ENCODE results near the gene LENEP. TPM values are rescaled to one million over a fixed set of nuclear protein-coding genes. Genes with fewer than 3 reads are reported as not detected.
A peak's percentile ranks its signal among the peaks of the same experiment; 100 is the strongest.
"Not testable (repeated sequence)": the region's sequence is repeated elsewhere in the genome, so short reads cannot be mapped to it uniquely, and the experiment has no call there.

Gene LENEP
- polyA plus RNA-seq, 1 donor: 0.33 TPM

DNA sequence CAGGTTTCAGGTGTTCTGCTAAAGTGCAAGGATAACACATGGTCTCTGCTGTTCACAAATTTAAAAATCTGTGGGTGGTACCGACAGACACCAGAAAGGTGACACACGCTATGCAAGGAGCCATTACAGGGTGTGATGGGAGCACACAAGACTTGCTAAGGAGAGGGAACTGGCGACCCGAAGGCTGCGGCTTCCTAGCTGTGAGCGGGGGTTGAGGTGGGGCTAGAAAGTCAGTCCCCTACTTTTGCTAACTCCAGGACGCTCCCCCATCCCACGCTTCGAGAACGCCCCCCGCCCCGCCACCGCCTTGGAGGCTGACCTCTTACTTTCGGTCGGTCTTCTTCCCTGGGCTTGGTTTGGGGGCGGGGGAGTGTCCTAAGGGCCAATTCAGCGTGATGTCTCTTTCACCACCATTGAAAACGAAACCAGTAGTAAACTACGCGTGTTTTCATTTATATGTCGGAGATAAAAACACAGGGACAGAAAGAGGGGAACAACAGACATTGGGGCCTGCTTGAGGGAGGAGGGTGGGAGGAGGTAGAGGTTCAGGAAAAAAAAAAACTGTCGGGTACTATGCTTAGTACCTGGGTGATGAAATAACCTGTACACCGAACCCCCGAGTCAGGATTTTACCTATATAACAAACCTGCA is 17.9 kb upstream of the LENEP start:
- Histone ChIP-seq H3K9me3 (ENCODE audit: control insufficient read depth, low read depth, low read length) (no peaks in the 10 kb centered on the region), H3K36me3 (ENCODE audit: control insufficient read depth, insufficient read depth, low read length) (peaks cover 10% of the 10 kb centered on the region), H3K27ac (ENCODE audit: low read length) (peak overlapping the region; percentile 100), H3K4me1 (ENCODE audit: control insufficient read depth, insufficient read depth, low read length) (peaks cover 31% of the 10 kb centered on the region), H3K4me3 (ENCODE audit: low read length) (peak overlapping the region; percentile 80), H3K27me3 (ENCODE audit: control insufficient read depth, insufficient read depth, low read length) (no peaks in the 10 kb centered on the region)
- peak; percentile 58 to 84 for DNase-seq
- WGBS (ENCODE audit: insufficient coverage, low lambda C conversion rate): 0% methylated on average over 4 of the region's 24 CpGs

DNA sequence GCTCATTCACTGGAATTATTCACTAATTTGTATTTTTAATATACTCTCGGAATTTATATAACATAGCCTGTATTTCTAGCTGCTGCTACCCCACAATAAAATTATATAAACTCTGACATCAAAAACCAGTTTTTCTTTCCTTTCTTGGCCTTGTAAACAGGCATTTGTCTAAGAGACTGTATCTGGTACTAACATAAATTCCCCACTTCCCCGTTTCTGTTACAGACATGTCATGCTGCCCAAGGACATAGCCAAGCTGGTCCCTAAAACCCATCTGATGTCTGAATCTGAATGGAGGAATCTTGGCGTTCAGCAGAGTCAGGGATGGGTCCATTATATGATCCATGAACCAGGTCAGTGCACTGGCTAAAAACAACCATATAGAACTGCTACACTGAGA is 15.6 kb upstream of the LENEP start:
- H3K27me3 ChIP-seq (ENCODE audit: control insufficient read depth, insufficient read depth, low read length); H3K36me3 ChIP-seq (ENCODE audit: control insufficient read depth, insufficient read depth, low read length); H3K9me3 ChIP-seq (ENCODE audit: control insufficient read depth, low read depth, low read length); H3K4me3 ChIP-seq (ENCODE audit: low read length); H3K27ac ChIP-seq (ENCODE audit: low read length); DNase-seq: not testable (repeated sequence)
- no CpG with 5 or more reads among the region's 3 CpGs for WGBS (ENCODE audit: insufficient coverage, low lambda C conversion rate)
- H3K4me1 ChIP-seq (ENCODE audit: control insufficient read depth, insufficient read depth, low read length): peaks cover 17% of the 10 kb centered on the region

DNA sequence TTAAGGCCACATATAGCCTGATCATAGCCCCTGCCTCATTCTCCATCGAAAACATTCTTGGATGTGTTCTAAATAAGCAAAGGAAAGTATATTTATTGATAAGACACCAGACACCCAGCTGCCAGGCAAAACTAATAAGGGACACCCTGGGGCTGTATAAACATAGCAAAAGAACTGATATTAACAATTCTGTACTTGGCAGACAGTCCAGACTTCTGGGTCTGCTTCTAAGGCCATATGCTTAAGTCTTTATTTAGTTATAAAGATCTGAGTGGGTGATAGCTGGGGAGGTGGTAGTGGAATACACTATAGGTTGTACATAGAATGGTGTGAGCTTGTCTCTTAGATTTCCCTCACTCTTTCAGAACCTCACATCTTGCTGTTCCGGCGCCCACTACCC is 15.0 kb upstream of the LENEP start:
- Histone ChIP-seq H3K36me3 (ENCODE audit: control insufficient read depth, insufficient read depth, low read length) (peaks cover 10% of the 10 kb centered on the region), H3K4me1 (ENCODE audit: control insufficient read depth, insufficient read depth, low read length) (peaks cover 13% of the 10 kb centered on the region), H3K27me3 (ENCODE audit: control insufficient read depth, insufficient read depth, low read length) (no peaks in the 10 kb centered on the region), H3K9me3 (ENCODE audit: control insufficient read depth, low read depth, low read length) (no peaks in the 10 kb centered on the region), H3K27ac (ENCODE audit: low read length) (no peak overlapping the region), H3K4me3 (ENCODE audit: low read length) (no peak overlapping the region)
- DNase-seq: no peak
- WGBS (ENCODE audit: insufficient coverage, low lambda C conversion rate): no CpG with 5 or more reads among the region's 3 CpGs

DNA sequence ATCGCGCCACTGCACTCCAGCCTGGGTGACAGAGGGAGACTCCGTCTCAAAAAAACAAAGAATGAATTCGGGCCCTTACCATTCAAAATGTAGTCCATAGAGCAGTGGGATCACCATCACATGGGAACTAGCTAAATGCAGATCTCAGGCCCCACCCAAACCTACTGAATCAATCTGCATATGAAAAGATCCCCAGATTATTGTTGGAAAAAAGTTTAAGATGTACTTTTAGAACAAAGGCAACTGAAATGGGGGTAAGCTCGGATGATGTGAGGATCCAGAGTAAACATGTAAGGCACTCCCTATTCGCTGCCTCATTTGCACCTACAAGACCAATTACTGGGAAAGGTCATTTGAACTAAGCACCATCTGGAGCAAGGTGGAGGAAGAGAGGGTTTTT is 11.0 kb upstream of the LENEP start:
- DNase-seq: no peak
- Histone ChIP-seq H3K4me3 (ENCODE audit: low read length) (no peak overlapping the region), H3K27ac (ENCODE audit: low read length) (no peak overlapping the region), H3K27me3 (ENCODE audit: control insufficient read depth, insufficient read depth, low read length) (no peaks in the 10 kb centered on the region), H3K36me3 (ENCODE audit: control insufficient read depth, insufficient read depth, low read length) (peaks cover 15% of the 10 kb centered on the region), H3K4me1 (ENCODE audit: control insufficient read depth, insufficient read depth, low read length) (peaks cover 5% of the 10 kb centered on the region), H3K9me3 (ENCODE audit: control insufficient read depth, low read depth, low read length) (no peaks in the 10 kb centered on the region)
- no CpG with 5 or more reads among the region's 6 CpGs for WGBS (ENCODE audit: insufficient coverage, low lambda C conversion rate)

DNA sequence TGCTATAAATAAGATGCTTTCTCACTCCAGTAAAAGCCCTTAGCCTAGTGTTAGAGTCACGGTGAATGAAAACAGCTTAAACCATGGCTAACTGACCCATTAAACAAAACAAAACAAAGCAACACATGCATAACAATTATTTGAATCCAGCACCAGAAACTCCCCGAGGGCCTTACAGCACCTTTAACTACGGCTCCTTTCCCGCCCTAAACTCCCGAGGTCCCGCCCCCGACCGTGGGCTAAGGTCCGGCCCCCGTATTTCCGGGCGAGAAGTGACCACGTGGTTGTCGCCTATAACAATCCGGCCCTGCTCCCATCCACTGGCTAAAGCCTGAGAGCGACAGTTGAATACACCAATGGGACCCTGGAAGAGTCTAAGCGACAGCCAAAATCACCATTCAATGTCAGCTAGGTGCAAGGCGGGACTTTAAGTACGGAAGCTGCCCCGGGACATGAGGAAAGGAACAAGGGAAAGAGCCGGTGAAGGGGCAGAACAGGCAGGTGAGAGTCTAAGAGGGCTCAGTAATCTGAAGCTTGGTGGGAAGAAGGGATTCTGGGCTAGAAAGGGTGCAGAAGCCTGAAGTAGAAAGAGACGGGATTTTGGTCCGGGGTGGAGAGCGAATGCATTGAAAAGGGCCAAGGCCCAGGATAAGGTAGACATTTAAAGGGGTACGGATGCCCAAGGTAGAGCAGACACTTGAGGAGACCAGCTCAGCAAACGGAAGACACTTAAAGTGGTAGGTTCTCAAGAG is 10.3 kb upstream of the LENEP start, which contains the start of gene FLAD1:
Gene FLAD1 (plus strand): TSS at position 448 of the 752 bp plus-strand sequence. CDS start 351 bp downstream, outside the sequence.
- peak; percentile 98 to 100 for DNase-seq
- H3K4me1 ChIP-seq (ENCODE audit: control insufficient read depth, insufficient read depth, low read length): peaks cover 5% of the 10 kb centered on the region
- H3K36me3 ChIP-seq (ENCODE audit: control insufficient read depth, insufficient read depth, low read length): peaks cover 22% of the 10 kb centered on the region
- H3K27me3 ChIP-seq (ENCODE audit: control insufficient read depth, insufficient read depth, low read length): no peaks in the 10 kb centered on the region
- peak within 1 kb of the TSS; percentile 86 for H3K4me3 ChIP-seq (ENCODE audit: low read length)
- WGBS (ENCODE audit: insufficient coverage, low lambda C conversion rate): 0% methylated on average over 3 of the region's 26 CpGs
- no peaks in the 10 kb centered on the region for H3K9me3 ChIP-seq (ENCODE audit: control insufficient read depth, low read depth, low read length)
- H3K27ac ChIP-seq (ENCODE audit: low read length): peak within 1 kb of the TSS; percentile 46

DNA sequence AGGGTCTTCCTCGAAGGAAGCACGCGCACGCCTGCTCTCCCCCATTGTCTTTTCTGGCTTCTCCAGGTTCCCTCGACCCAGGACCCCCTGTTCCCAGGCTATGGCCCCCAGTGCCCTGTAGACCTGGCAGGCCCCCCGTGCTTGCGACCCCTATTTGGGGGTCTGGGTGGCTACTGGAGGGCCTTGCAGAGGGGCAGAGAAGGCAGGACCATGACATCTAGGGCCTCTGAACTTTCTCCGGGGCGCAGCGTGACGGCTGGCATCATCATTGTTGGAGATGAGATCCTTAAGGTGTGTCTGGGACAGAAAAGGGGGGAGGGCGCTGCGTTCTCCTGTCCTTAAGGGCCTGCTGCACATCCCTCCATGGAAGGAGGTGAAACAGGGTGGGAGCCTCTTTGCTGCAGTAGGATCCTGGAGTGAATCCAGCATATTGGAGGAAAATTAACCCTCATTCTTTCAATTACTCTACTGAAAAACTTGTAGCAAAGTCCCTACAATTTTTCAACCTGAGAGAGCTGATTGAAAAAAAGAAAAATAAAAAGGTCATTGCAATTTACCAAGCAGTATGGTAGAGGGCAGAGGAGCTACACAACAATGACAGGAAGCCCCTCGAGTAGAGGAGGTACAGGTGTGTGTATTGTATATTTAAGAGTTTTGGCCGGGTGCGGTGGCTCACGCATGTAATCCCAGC is 9.5 kb upstream of the LENEP start:
- DNase-seq: peak in 1 of 2 donors; percentile 28
- no CpG with 5 or more reads among the region's 17 CpGs for WGBS (ENCODE audit: insufficient coverage, low lambda C conversion rate)
- peak overlapping the region; percentile 86 for H3K4me3 ChIP-seq (ENCODE audit: low read length)
- peaks cover 8% of the 10 kb centered on the region for H3K4me1 ChIP-seq (ENCODE audit: control insufficient read depth, insufficient read depth, low read length)
- H3K27me3 ChIP-seq (ENCODE audit: control insufficient read depth, insufficient read depth, low read length): no peaks in the 10 kb centered on the region
- H3K9me3 ChIP-seq (ENCODE audit: control insufficient read depth, low read depth, low read length): no peaks in the 10 kb centered on the region
- H3K27ac ChIP-seq (ENCODE audit: low read length): peak overlapping the region; percentile 46
- H3K36me3 ChIP-seq (ENCODE audit: control insufficient read depth, insufficient read depth, low read length): peaks cover 26% of the 10 kb centered on the region

DNA sequence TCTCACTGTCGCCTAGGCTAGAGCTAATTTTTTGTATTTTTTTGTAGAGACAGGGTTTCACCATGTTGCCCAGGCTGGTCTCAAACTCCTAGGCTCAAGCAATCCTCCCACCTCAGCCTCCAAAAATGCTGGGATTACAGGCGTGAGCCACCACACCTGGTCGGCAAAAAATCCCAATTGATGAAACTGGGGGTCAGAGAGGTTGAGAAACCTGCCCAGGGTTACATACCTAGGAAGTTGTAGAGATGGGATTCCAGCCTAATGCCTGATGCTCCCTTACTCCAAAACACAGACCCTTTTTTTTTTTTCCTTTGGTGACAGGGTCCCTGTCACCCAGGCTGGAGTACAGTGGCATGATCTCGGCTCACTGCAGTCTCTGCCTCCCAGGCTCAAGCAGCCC is 6.7 kb upstream of the LENEP start:
- WGBS (ENCODE audit: insufficient coverage, low lambda C conversion rate): no CpG with 5 or more reads among the region's 4 CpGs
- H3K4me3 ChIP-seq (ENCODE audit: low read length); H3K27me3 ChIP-seq (ENCODE audit: control insufficient read depth, insufficient read depth, low read length); DNase-seq; H3K9me3 ChIP-seq (ENCODE audit: control insufficient read depth, low read depth, low read length); H3K27ac ChIP-seq (ENCODE audit: low read length): not testable (repeated sequence)
- Histone ChIP-seq H3K36me3 (ENCODE audit: control insufficient read depth, insufficient read depth, low read length) (peaks cover 38% of the 10 kb centered on the region), H3K4me1 (ENCODE audit: control insufficient read depth, insufficient read depth, low read length) (peaks cover 17% of the 10 kb centered on the region)

DNA sequence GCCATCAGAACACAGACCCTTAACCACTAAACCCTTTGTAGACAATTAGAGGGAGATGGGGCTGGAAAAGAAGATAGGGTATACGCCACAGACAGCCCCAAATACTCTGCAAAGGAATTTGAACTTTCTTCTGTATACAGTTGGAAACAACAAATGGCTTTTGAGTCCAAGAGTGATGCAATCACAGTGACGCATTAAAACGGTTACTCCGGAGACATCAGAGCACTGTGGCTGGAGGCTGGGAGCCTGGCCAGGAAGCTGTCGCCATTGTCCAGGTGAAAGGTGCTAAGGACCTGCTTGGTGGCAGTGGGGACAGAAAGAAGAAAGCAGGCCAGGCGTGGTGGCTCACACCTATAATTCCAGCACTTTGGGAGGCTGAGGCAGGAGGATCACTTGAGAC is 6.1 kb upstream of the LENEP start:
- no peaks in the 10 kb centered on the region for H3K9me3 ChIP-seq (ENCODE audit: control insufficient read depth, low read depth, low read length)
- no CpG with 5 or more reads among the region's 6 CpGs for WGBS (ENCODE audit: insufficient coverage, low lambda C conversion rate)
- no peak for DNase-seq
- H3K4me3 ChIP-seq (ENCODE audit: low read length): no peak overlapping the region
- H3K27ac ChIP-seq (ENCODE audit: low read length): no peak overlapping the region
- H3K27me3 ChIP-seq (ENCODE audit: control insufficient read depth, insufficient read depth, low read length): no peaks in the 10 kb centered on the region
- H3K4me1 ChIP-seq (ENCODE audit: control insufficient read depth, insufficient read depth, low read length): peaks cover 16% of the 10 kb centered on the region
- H3K36me3 ChIP-seq (ENCODE audit: control insufficient read depth, insufficient read depth, low read length): peaks cover 38% of the 10 kb centered on the region

DNA sequence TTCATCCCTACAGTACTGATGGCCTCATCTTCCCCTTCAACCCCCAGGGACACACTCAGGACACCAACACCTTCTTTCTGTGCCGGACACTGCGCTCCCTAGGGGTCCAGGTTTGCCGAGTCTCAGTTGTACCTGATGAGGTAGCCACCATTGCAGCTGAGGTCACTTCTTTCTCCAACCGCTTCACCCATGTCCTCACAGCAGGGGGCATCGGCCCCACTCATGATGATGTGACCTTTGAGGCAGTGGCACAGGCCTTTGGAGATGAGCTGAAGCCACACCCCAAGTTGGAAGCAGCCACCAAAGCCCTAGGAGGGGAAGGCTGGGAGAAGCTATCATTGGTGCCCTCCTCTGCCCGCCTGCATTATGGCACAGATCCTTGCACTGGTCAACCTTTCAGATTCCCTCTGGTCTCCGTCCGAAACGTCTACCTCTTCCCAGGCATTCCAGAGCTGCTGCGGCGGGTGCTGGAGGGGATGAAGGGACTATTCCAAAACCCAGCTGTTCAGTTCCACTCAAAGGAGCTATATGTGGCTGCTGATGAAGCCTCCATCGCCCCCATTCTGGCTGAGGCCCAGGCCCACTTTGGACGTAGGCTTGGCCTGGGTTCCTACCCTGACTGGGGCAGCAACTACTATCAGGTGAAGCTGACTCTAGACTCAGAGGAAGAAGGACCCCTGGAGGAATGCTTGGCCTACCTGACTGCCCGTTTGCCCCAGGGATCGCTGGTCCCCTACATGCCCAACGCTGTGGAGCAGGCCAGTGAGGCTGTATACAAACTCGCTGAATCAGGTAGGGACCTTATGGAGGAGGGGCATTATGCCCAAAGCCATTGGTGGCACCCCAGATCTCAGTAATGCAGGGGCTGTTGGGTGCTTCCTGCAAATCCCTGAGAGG is 5.1 kb upstream of the LENEP start:
- no peaks in the 10 kb centered on the region for H3K9me3 ChIP-seq (ENCODE audit: control insufficient read depth, low read depth, low read length)
- no peaks in the 10 kb centered on the region for H3K27me3 ChIP-seq (ENCODE audit: control insufficient read depth, insufficient read depth, low read length)
- WGBS (ENCODE audit: insufficient coverage, low lambda C conversion rate): no CpG with 5 or more reads among the region's 17 CpGs
- H3K4me3 ChIP-seq (ENCODE audit: low read length): no peak overlapping the region
- peaks cover 12% of the 10 kb centered on the region for H3K4me1 ChIP-seq (ENCODE audit: control insufficient read depth, insufficient read depth, low read length)
- no peak overlapping the region for H3K27ac ChIP-seq (ENCODE audit: low read length)
- no peak for DNase-seq
- peaks cover 43% of the 10 kb centered on the region for H3K36me3 ChIP-seq (ENCODE audit: control insufficient read depth, insufficient read depth, low read length)
